WTC11 (cell line): ENCODE results near the gene MYBPH. TPM values are rescaled to one million over a fixed set of nuclear protein-coding genes. Genes with fewer than 3 reads are reported as not detected.

Experiments
- ATAC-seq: fragments of 200-7000 bp; cut with Tn5 transposase; 2 replicates; pipeline ENCODE4 v1.10.0; 2021; ENCODE audit warnings: mild to moderate bottlenecking, moderate library complexity
- CTCF ChIA-PET: fragments of 300-600 bp; sonication (Branson Sonifier 250); formaldehyde crosslinking; loops from one replicate; lab custom pipeline; 2021; ENCODE audit warnings: antibody characterized with exemption; lab: Charles Lee
- POLR2A ChIA-PET: fragments of 350-600 bp; sonication (Branson Sonifier 250); formaldehyde crosslinking; loops from one replicate; lab custom pipeline; 2021; ENCODE audit warnings: antibody characterized with exemption; lab: Charles Lee
- DNase-seq: peaks from one replicate; pipeline ENCODE4 v3.0.0; 2021; ENCODE audit warnings: low spot score
- H3K27ac Mint-ChIP-seq: 2 replicates; pipeline ENCODE4 v1.8.0; 2021; ENCODE audit warnings: mixed read lengths
- H3K27me3 Mint-ChIP-seq: 2 replicates; pipeline ENCODE4 v1.8.0; 2021; ENCODE audit warnings: low read depth, mild to moderate bottlenecking, moderate library complexity, mixed read lengths
- H3K36me3 Mint-ChIP-seq: 2 replicates; pipeline ENCODE4 v1.8.0; 2021; ENCODE audit warnings: mixed read lengths
- H3K4me1 Mint-ChIP-seq: 2 replicates; pipeline ENCODE4 v1.8.0; 2022; ENCODE audit warnings: mixed read lengths
- H3K4me3 Mint-ChIP-seq: 2 replicates; pipeline ENCODE4 v1.8.0; 2021; ENCODE audit warnings: mild to moderate bottlenecking, moderate library complexity, mixed read lengths
- H3K9me3 Mint-ChIP-seq: 2 replicates; pipeline ENCODE4 v1.8.0; 2021; ENCODE audit warnings: mixed read lengths
- ESRRA ChIP-seq: sonication (generic); formaldehyde crosslinking; IDR thresholded peaks from 2 replicates; pipeline ENCODE4 v1.8.1; 2022; ENCODE audit warnings: mild to moderate bottlenecking, missing genetic modification reagents, borderline replicate concordance
- FOXK1 ChIP-seq: sonication (generic); formaldehyde crosslinking; IDR thresholded peaks from 2 replicates; pipeline ENCODE4 v1.8.0; 2022; ENCODE audit warnings: mild to moderate bottlenecking, moderate library complexity, missing genetic modification reagents
- FOXP1 ChIP-seq: sonication (generic); formaldehyde crosslinking; IDR thresholded peaks from 2 replicates; pipeline ENCODE4 v1.8.0; 2022; ENCODE audit warnings: missing genetic modification reagents, mild to moderate bottlenecking, moderate library complexity, borderline replicate concordance
- JAZF1 ChIP-seq: fragments of 250-450 bp; sonication (Bioruptor Pico); IDR thresholded peaks from 2 replicates; pipeline ENCODE4 v1.9.0; 2021; ENCODE audit warnings: moderate library complexity, mild to moderate bottlenecking, inconsistent platforms
- JUN ChIP-seq: sonication (generic); formaldehyde crosslinking; IDR thresholded peaks from 2 replicates; pipeline ENCODE4 v1.8.0; 2023; ENCODE audit warnings: mild to moderate bottlenecking, missing genetic modification reagents
- KAT7 ChIP-seq: sonication (generic); formaldehyde crosslinking; IDR thresholded peaks from 2 replicates; pipeline ENCODE4 v1.8.1; 2023; ENCODE audit warnings: missing genetic modification reagents, mild to moderate bottlenecking, borderline replicate concordance
- MYBL2 ChIP-seq: sonication (generic); formaldehyde crosslinking; IDR thresholded peaks from 2 replicates; pipeline ENCODE4 v1.8.1; 2023; ENCODE audit warnings: mild to moderate bottlenecking, moderate library complexity, missing genetic modification reagents
- NFE2L1 ChIP-seq: sonication (generic); formaldehyde crosslinking; IDR thresholded peaks from 2 replicates; pipeline ENCODE4 v1.8.1; 2023; ENCODE audit warnings: missing genetic modification reagents
- NR1H2 ChIP-seq: sonication (generic); formaldehyde crosslinking; IDR thresholded peaks from 2 replicates; pipeline ENCODE4 v1.9.0; 2021; ENCODE audit warnings: mild to moderate bottlenecking, moderate library complexity, missing genetic modification reagents
- SMAD3 ChIP-seq: sonication (generic); formaldehyde crosslinking; IDR thresholded peaks from 2 replicates; pipeline ENCODE4 v1.8.0; 2022; ENCODE audit warnings: missing genetic modification reagents, mild to moderate bottlenecking, borderline replicate concordance
- SMAD4 ChIP-seq: sonication (generic); formaldehyde crosslinking; IDR thresholded peaks from 2 replicates; pipeline ENCODE4 v1.8.0; 2022; ENCODE audit warnings: mild to moderate bottlenecking, missing genetic modification reagents
- SOX15 ChIP-seq: fragments of 250-450 bp; sonication (Bioruptor Pico); IDR thresholded peaks from 2 replicates; pipeline ENCODE4 v1.9.0; 2021; ENCODE audit warnings: mild to moderate bottlenecking
- TEAD1 ChIP-seq: sonication (generic); formaldehyde crosslinking; IDR thresholded peaks from 2 replicates; pipeline ENCODE4 v1.8.0; 2022; ENCODE audit warnings: mild to moderate bottlenecking, missing genetic modification reagents
- TEAD4 ChIP-seq: sonication (generic); formaldehyde crosslinking; IDR thresholded peaks from 2 replicates; pipeline ENCODE4 v1.8.0; 2022; ENCODE audit warnings: mild to moderate bottlenecking, missing genetic modification reagents
- TP53 ChIP-seq: sonication (generic); formaldehyde crosslinking; IDR thresholded peaks from 2 replicates; pipeline ENCODE4 v1.8.1; 2023; ENCODE audit warnings: mild to moderate bottlenecking, missing genetic modification reagents
- ZNF121 ChIP-seq: sonication (generic); formaldehyde crosslinking; IDR thresholded peaks from 2 replicates; pipeline ENCODE4 v1.8.0; 2023; ENCODE audit warnings: missing genetic modification reagents
- ZNF219 ChIP-seq: sonication (generic); formaldehyde crosslinking; IDR thresholded peaks from 2 replicates; pipeline ENCODE4 v1.8.0; 2023; ENCODE audit warnings: missing genetic modification reagents, mild to moderate bottlenecking, borderline replicate concordance
- ZNF232 ChIP-seq: sonication (generic); formaldehyde crosslinking; IDR thresholded peaks from 2 replicates; pipeline ENCODE4 v1.8.0; 2022; ENCODE audit warnings: mild to moderate bottlenecking, missing genetic modification reagents
- ZNF263 ChIP-seq: sonication (generic); formaldehyde crosslinking; IDR thresholded peaks from 2 replicates; pipeline ENCODE4 v1.8.1; 2022; ENCODE audit warnings: low read depth, mild to moderate bottlenecking, moderate library complexity, missing genetic modification reagents
- ZNF396 ChIP-seq: fragments of 250-450 bp; sonication (Bioruptor Pico); IDR thresholded peaks from 2 replicates; pipeline ENCODE4 v1.8.0; 2021; ENCODE audit warnings: mild to moderate bottlenecking, moderate library complexity, borderline replicate concordance
- ZNF423 ChIP-seq: fragments of 250-450 bp; sonication (Bioruptor Pico); IDR thresholded peaks from 2 replicates; pipeline ENCODE4 v2.1.2; 2022; ENCODE audit warnings: mild to moderate bottlenecking, moderate library complexity
- total RNA-seq: library from RNA; stranded (reverse); gene quantifications from 3 replicates; pipeline ENCODE4 v1.2.3, GENCODE V29; 2021
- TF ChIP-seq, protein P1 (sequence below): sonication (generic); formaldehyde crosslinking; IDR thresholded peaks from 2 replicates; pipeline ENCODE4 v1.8.0; 2023; ENCODE audit warnings: missing genetic modification reagents
- TF ChIP-seq, protein P2 (sequence below): fragments of 250-450 bp; sonication (Bioruptor Pico); IDR thresholded peaks from 2 replicates; pipeline ENCODE4 v1.9.0; 2021; ENCODE audit warnings: moderate library complexity, mild to moderate bottlenecking, inconsistent platforms, borderline replicate concordance
- TF ChIP-seq, protein P3 (sequence below): sonication (generic); formaldehyde crosslinking; IDR thresholded peaks from 2 replicates; pipeline ENCODE4 v1.8.1; 2023; ENCODE audit warnings: mild to moderate bottlenecking, moderate library complexity, missing genetic modification reagents
- TF ChIP-seq, protein P4 (sequence below): sonication (generic); formaldehyde crosslinking; IDR thresholded peaks from 2 replicates; pipeline ENCODE4 v1.8.0; 2022; ENCODE audit warnings: mild to moderate bottlenecking, missing genetic modification reagents

MYBPH gene
- total RNA-seq, 1 experiment from 2014 or later = not detected

DNA sequence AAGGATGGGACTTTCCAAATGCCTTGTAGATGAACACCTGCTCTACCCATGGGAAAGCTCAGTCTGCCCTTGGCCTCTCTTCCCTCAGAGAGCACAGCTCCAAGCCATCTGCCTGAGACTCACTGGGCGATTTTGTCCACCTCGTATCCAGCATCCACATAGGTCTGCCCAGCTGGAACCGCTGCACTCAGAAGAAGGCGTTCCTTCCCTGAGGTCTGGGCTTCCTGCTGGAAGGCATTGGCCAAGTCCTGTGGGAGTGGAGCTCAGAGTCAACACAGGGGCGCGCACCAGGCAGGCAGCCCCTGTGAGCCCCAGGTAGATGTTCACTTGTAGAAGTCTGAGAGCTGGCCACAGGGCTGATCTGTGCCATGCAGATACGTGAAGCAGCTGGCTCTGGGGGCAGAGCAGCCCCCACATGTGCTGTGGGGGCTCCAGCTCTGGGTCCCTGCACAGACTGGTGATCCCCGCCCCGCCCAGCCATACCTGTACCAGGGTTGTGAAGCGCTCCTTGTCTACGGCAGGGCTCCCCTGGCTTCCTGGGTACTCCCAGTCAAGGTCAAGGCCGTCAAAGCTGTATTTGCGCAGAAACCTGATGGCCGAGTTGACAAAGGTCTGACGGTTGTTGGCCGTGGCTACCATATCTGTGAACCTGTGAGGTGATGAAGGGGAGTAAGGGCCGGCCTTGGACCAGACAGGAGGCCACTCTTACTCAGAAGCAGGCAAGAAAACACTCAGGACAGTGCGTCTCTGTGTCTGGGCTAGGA is 47.6 kb upstream of the MYBPH start (continued):
- TF ChIP-seq KAT7 (CRISPR knock-in tag) (no peak), ZNF423 (CRISPR knock-in tag) (no peak), SOX15 (CRISPR knock-in tag) (no peak)
- TF ChIP-seq, protein P1, sequence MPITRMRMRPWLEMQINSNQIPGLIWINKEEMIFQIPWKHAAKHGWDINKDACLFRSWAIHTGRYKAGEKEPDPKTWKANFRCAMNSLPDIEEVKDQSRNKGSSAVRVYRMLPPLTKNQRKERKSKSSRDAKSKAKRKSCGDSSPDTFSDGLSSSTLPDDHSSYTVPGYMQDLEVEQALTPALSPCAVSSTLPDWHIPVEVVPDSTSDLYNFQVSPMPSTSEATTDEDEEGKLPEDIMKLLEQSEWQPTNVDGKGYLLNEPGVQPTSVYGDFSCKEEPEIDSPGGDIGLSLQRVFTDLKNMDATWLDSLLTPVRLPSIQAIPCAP (CRISPR knock-in tag) = no peak
- TF ChIP-seq, protein P2, sequence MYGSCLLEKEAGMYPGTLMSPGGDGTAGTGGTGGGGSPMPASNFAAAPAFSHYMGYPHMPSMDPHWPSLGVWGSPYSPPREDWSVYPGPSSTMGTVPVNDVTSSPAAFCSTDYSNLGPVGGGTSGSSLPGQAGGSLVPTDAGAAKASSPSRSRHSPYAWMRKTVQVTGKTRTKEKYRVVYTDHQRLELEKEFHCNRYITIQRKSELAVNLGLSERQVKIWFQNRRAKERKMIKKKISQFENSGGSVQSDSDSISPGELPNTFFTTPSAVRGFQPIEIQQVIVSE (CRISPR knock-in tag) = no peak
- TF ChIP-seq, protein P3, sequence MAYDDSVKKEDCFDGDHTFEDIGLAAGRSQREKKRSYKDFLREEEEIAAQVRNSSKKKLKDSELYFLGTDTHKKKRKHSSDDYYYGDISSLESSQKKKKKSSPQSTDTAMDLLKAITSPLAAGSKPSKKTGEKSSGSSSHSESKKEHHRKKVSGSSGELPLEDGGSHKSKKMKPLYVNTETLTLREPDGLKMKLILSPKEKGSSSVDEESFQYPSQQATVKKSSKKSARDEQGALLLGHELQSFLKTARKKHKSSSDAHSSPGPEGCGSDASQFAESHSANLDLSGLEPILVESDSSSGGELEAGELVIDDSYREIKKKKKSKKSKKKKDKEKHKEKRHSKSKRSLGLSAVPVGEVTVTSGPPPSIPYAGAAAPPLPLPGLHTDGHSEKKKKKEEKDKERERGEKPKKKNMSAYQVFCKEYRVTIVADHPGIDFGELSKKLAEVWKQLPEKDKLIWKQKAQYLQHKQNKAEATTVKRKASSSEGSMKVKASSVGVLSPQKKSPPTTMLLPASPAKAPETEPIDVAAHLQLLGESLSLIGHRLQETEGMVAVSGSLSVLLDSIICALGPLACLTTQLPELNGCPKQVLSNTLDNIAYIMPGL (CRISPR knock-in tag) = no peak

DNA sequence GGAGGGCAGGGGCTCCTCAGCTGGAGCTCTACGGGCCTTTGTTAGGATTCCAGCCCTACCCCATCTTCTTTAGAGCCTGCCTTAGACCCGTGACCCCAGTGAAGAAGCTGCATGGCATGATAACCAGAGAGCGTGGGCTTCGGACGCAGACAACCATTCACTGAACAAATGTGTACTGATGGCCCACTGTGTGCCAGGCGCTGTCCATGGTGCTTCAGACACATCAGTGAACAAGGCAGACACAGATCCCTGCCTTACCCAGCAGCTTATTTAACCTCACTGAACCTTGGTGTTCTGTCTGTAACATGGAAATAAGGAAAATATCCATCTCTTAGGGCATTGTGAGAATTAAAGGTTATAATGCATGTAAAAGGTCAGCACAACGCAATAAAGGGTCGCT is 44.3 kb upstream of the MYBPH start:
- no peaks in the 10 kb centered on the region for H3K9me3 Mint-ChIP-seq
- no peak overlapping the region for H3K27ac Mint-ChIP-seq
- POLR2A ChIA-PET = no interaction called here
- H3K36me3 Mint-ChIP-seq = no peaks in the 10 kb centered on the region
- H3K4me3 Mint-ChIP-seq = no peak overlapping the region
- TF ChIP-seq JUN (peak; percentile 49; the same call in 1 of the 2 replicates), ZNF396 (CRISPR knock-in tag) (no peak), FOXK1 (0 out of 2 replicates have a peak, but pooled peaks have one; percentile 22), SMAD3 (0 out of 2 replicates have a peak, but pooled peaks have one; percentile 36), TP53 (CRISPR knock-in tag) (no peak), SMAD4 (CRISPR knock-in tag) (peak; percentile 81; the same call in 1 of the 2 replicates), ZNF263 (CRISPR knock-in tag) (no peak), MYBL2 (CRISPR knock-in tag) (no peak), NR1H2 (CRISPR knock-in tag) (no peak), JAZF1 (CRISPR knock-in tag) (no peak), FOXP1 (CRISPR knock-in tag) (peak; percentile 24; the same call in 1 of the 2 replicates), TEAD1 (CRISPR knock-in tag) (0 out of 2 replicates have a peak, but pooled peaks have one; percentile 32), NFE2L1 (CRISPR knock-in tag) (no peak; the same call in 1 of the 2 replicates), TEAD4 (CRISPR knock-in tag) (peak; percentile 38; the same call in 1 of the 2 replicates), ZNF219 (0 out of 2 replicates have a peak, but pooled peaks have one; percentile 28), ZNF121 (CRISPR knock-in tag) (no peak), ZNF232 (0 out of 2 replicates have a peak, but pooled peaks have one; percentile 29), ESRRA (CRISPR knock-in tag) (0 out of 2 replicates have a peak, but pooled peaks have one; percentile 61)
- TF ChIP-seq, protein P4, sequence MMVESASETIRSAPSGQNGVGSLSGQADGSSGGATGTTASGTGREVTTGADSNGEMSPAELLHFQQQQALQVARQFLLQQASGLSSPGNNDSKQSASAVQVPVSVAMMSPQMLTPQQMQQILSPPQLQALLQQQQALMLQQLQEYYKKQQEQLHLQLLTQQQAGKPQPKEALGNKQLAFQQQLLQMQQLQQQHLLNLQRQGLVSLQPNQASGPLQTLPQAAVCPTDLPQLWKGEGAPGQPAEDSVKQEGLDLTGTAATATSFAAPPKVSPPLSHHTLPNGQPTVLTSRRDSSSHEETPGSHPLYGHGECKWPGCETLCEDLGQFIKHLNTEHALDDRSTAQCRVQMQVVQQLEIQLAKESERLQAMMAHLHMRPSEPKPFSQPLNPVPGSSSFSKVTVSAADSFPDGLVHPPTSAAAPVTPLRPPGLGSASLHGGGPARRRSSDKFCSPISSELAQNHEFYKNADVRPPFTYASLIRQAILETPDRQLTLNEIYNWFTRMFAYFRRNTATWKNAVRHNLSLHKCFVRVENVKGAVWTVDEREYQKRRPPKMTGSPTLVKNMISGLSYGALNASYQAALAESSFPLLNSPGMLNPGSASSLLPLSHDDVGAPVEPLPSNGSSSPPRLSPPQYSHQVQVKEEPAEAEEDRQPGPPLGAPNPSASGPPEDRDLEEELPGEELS (CRISPR knock-in tag) = 0 out of 2 replicates have a peak, but pooled peaks have one; percentile 52
- TF ChIP-seq, protein P3 (CRISPR knock-in tag) = no peak
- CTCF ChIA-PET = interaction anchor here (0.9 to 6.8 kb wide), 7 partner anchors 47 to 171 kb away, joined by 4 to 132 read pairs (median 6); partner anchors contain the start of genes ADORA1 and MYOG
- DNase-seq (peak; percentile 36), ATAC-seq (no peak)
- H3K27me3 Mint-ChIP-seq = peaks cover 4% of the 10 kb centered on the region
- peaks cover 17% of the 10 kb centered on the region for H3K4me1 Mint-ChIP-seq
